GM21576 (cell line): Measurements from ENCODE around the gene MYRIP.

Experiments used
- ATAC-seq: cut with Tn5 transposase; IDR thresholded peaks from one replicate; pipeline ENCODE4 v1.9.1; 2021; ENCODE audit warnings: mild to moderate bottlenecking, moderate library complexity; ENCODE audit not compliant: unreplicated experiment

Gene MYRIP

GRCh38 chr3:40172560-40172959, 363.2 kb downstream of the MYRIP start:
- no peak for ATAC-seq

DNA sequence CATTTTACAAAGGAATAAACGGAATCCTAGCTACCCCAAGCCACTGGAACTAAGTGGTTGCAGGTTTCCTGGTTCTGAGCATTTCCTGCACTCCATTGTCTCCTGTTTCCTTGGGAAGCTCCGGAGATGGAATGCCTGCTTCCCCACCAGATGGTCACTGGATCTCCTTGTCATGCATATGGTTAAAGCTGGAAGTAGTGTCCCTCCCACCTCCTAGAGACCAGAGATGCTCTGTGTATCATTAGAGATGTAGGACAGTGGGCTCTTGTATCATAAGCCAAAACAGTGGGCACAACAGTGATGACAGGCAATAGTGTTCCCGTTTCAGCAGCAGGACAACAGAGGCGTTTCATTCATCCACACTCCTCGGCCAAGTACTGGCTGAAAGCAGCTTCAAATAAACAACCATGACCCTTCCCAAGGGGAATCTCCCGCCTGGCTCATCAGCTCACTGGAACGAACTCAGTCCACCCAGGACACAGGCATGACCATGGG, 363.9 kb downstream of the MYRIP start:
- no peak for ATAC-seq

DNA sequence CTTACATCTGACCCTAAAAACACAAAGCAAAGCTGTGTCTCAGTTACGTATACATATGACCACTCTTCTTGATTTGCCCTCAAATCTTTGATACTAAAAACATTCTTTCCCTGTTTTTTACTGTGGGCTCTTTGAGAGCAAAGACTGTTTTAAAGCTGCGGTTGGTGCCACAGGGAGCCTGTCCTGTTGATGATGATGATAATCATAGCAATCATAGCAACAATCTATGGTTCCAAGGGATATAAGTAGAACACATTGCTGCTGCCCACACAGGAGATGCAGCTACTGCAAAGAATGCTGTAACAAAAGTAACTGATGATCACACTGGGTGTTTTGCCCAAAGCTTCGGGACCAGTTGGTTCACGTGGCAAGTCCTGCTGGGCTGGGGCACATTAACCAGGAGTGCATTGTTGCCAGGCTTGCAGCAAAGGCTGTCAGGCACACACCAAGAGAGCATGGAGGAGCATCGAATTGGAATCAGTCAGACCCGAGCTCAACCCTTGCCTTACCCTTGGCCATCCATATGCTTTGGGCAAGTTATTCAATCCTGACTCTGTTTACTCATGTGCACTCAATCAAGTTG, 368.7 kb downstream of the MYRIP start:
- no peak for ATAC-seq

DNA sequence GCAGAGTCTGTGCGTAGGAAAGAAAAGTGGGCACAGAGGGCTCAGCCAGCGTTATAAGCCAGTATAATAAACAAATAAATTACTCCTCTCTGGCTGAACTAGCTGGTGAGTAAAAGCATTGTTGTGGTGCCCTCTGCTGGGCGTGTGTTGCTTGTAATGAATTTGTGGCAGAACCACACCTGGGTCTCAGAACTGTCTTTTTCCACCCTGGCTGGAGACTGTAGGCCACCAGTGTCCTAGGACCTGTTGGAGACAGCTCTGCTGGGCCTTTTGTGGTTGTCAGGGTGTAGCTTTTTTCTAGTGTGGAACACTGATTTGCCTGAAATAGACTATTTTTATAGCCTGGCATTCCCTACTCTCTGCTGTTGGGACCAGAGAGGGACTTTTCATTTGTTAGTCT, 369.6 kb downstream of the MYRIP start:
- no peak for ATAC-seq

DNA sequence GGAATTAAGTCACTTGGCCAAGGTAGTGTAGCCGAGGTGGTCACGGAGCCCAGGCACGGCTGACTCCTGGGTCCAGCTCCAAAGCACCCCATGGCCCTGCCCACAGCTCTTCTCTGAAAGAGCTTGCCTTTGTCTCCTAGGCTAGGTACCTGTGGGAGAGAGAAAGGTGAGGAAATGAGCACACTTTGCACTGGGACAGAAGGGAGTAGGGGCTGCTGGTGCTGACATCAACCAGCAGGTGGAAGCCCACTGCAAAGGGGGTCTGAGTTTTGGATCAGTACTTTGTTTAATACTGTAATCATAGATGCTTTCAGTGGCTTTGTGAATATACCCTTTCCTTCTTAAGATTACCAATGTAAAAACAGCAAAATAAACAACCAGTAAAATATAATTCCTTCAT, 371.8 kb downstream of the MYRIP start:
- ATAC-seq, result no peak

DNA sequence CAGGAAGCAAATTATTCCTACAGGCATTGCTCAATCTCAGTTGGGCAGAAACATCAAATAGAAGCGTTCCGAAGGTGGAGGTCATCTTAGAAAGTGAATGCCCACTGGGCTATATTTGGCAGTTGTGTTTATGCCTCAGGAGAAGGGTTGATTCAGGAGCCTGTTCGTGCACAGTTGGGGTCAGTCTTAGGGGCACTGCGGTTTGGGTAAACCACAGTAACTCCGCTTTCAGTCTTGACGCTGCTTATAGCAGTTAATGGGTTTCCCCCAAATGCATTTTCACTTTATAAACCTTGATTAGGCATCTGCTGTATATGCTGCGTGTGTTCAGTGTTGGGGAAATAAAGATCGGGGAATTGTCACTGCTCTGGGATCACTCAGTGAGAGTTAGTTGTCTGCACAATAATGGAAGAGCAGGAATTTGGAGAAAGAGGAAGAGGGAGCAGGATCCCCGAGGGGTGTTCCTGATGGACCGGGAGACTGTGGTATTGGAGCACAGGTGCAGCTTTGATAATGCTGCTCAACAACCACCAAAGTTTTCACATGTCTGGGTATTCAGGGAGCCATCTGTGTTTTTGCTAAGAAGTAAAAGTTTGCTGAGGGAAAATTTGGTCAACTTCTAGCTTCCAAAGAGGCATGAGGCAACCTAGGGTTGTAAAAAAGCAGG, 375.8 kb downstream of the MYRIP start:
- ATAC-seq, result peak; percentile 51

DNA sequence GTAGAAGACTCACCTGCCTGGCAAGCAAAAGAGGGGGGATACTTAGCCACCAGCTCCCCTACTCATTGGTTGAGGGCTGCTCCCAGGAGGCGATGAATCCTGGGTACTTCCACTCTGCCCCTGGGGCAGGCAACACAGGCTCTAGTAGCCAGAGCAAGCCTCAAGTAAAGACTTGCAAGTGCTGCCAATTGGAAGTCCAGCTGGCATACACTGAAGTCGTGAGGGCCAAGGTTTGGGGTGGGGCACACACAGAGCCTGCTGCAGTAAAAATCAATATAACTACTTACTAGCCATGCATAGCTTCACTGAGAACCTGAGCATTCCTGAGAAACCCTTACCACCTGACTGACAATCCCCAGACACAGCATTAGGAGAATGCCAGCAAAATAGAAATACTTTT, 377.1 kb downstream of the MYRIP start:
- ATAC-seq, result no peak

DNA sequence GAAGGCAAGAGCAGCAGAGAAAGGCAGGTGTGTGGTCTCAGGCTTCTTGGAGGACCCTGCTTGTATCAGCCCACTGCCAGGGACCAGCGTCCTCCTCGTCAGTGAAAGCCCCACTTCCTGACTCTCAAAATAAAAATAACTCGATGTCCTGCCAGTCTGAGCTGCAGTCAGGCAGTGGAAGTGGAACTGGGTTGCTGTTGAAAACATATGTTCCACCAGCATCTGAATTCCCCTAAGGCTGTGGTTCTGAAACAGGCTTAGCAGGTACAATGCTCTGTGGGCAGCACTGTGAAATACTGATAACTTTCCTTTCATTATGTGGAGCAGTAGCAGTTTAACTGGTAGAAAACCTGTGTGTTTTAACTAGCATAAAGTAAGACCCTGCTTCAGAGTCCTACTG, 378.5 kb downstream of the MYRIP start:
- ATAC-seq, result peak; percentile 58

DNA sequence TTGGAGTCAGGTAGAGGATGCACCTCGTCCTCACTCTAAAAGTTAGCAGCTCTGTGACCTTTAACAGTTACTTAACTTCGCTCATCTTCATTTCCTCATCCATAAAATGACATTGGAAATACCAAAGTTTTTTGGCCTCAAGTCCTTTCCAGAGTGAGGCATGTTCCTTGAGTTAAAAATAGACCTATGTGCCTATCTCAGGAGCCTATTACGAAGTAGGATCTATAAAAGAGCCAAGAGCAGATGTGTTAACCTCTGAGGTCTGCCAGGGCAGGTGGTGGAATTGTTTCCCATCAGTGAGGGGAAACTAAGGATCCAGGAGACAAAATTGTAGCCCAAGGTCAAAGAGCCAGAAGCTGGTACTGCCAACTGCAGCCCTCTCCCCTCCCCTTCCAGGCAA, 379.7 kb downstream of the MYRIP start:
- ATAC-seq, result no peak

DNA sequence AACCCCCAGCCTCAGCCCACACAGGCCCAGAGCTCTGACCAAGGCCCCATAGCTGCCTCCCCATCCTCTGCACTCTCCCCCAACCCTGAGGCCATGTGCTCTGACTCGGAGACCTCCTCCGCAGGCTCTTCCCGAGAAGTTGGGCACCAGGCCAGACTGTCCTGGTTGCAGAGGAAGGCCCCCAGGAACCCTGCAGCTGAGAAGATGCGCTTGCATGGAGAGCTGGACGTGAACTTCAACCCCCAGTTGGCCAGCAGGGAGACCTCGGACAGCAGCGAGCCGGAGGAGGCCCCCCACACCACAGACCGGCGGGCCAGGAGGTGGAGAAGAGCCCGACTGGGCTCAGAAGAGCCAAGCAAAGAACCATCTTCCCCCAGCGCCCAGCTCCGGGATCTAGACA, 380.6 kb downstream of the MYRIP start:
- ATAC-seq, result no peak

DNA sequence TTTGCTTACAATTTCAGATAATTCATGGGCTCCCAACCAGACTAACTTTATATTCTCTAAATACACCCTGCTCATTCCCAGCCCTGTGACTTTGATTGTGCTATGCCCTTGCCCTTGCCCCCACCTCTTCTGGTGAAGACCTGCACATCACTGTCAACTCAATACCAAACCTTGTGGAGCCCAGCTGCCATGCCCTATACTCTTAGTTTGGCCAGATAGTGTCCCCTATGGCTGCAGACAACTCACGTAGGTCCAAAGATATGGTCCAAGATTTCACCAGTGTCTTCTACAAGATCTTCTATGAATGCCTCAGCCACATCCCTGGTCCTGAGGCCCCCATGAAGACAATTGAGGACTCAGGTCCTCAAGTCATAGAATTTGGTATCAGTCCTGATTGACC, 381.8 kb downstream of the MYRIP start:
- no peak for ATAC-seq

- ATAC-seq, result no peak
Measured at GRCh38 chr3:40191850-40192448, 382.5 kb downstream of the MYRIP start.

GRCh38 chr3:40192628-40193027, 383.2 kb downstream of the MYRIP start:
- ATAC-seq, result no peak

DNA sequence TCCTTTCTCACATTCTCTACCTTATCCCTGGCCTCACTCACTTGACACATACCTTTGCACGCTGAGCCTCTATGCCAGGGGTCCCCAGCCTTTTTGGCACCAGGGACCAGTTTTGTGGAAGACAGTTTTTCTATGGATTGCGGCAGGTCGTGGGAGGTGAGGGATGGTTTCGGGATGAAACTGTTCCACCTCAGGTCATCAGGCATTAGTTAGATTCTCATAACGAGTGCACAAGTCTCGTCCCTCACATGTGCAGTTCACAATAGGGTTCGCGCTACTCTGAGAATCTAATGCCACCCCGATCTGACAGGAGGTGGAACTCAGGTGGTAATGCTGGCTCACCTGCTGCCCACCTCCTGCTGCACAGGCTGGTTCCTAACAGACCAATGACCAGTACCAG, 387.6 kb downstream of the MYRIP start:
- no peak for ATAC-seq

DNA sequence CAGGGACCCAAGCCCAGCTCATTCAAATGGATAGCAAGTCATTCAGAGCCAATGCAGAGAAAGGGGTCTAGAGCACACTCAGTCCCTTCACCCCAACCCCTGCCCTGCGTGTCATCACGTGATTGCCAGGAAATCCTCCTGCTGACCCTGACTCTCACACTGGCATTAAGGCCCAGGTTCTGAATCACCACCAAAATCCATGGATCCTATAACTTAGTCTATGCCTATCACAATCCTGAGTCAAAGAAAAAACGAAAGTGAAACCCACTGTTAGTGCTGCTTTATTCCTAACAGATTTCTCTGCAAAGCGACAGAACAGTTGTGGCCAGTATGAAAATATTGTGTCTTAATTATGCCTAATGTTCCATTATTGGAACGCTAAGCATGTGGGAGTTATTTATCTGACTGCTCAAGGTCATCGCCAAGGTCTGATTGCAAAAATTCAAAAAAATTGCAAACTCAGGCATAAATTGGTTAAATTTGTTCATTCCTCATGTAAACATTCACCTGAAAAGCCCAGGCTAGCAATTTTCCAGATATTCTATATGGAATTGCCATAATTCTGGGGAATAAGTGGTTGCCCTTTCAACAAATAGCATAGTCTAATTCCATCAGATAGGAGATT, 391.4 kb downstream of the MYRIP start:
- no peak for ATAC-seq

DNA sequence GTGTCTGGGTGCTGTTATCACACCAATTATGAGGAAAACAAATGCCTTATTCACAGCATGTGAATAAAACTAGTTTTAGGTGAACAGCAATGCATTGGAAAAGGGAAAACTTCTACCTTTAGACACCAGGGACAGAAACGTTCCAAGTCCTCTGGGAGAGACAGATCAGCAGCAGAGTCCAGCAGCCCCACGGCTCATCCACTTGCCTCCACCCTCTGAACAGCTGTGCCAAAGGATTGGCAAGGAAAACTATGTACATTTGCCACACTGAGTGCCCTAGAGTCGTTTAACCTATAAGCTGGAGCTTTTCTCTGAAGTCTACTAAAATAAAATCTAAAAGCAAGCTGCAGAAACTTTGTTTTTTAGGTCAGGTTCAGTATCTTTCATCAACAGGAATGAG, 392.4 kb downstream of the MYRIP start:
- ATAC-seq, result no peak

DNA sequence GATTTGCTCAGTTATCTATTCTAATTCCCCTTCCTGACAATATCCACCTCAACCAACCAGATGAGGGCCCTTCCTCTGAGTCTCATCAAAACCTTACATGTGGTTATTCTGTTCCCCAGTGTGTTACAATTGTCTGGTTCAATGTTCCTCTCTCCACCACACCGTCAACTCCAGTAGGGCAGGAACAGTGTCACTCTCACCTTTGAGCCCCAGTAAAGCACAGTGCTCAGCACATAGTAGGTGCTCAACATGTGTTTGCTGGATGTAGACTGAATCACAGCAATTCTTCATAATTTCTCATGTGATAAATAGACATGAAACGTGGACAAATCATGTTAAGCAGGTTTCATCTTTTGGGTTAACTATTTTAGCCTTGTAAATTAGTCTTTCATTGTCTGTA, 397.1 kb downstream of the MYRIP start:
- ATAC-seq, result no peak

DNA sequence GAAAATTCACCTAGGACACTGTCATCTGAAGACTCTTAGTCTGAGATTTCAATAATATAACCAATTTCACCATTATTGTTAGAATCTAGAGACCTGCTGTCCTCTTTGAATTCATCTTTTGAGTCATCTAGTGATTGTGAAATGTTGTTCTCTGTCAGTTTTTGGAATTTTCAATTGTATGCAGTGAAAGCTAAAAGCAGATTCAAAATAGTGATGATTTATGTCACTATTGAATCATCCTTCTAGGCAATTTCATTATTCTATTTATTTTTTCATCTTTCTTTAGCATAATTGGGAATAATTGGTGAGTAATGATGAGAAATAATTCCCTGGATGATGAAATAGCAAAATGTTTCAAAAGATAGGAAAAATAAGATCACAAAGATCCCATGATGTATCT, 398.4 kb downstream of the MYRIP start:
- ATAC-seq, result no peak

GRCh38 chr3:40208251-40208650, 398.8 kb downstream of the MYRIP start:
- ATAC-seq, result no peak

- no peak for ATAC-seq
Measured at GRCh38 chr3:40211579-40211978, 402.2 kb downstream of the MYRIP start.

GRCh38 chr3:40213556-40213955, 404.1 kb downstream of the MYRIP start:
- no peak for ATAC-seq

DNA sequence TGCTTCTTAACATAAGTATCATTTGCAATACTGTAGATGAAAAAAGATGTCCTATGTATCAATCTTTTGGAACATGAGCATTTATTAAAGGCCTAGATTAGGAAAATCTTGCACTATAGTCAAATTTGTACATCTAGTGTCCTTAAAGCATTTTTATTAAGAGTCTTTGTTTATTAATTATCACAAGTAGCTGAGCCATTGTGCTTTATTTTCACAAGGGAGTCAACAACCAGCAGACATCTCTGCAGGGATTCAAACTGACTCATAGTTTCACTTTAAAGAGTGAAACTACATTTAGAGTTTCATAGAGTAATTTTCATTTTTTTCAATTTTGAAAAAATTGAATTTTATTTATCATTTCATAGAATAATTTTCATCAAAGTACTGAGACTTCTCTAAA, 405.6 kb downstream of the MYRIP start:
- no peak for ATAC-seq
